Fibroblast of the conjunctiva (primary cell): ENCODE data around the gene TTL.
"Not testable (repeated sequence)": the region's sequence is repeated elsewhere in the genome, so short reads cannot be mapped to it uniquely, and the experiment has no call there.

Experiments used
- DNase-seq: peaks from one replicate; pipeline ENCODE4 v3.0.0-alpha.2; 2010; ENCODE audit warnings: low read depth

Gene TTL

DNA sequence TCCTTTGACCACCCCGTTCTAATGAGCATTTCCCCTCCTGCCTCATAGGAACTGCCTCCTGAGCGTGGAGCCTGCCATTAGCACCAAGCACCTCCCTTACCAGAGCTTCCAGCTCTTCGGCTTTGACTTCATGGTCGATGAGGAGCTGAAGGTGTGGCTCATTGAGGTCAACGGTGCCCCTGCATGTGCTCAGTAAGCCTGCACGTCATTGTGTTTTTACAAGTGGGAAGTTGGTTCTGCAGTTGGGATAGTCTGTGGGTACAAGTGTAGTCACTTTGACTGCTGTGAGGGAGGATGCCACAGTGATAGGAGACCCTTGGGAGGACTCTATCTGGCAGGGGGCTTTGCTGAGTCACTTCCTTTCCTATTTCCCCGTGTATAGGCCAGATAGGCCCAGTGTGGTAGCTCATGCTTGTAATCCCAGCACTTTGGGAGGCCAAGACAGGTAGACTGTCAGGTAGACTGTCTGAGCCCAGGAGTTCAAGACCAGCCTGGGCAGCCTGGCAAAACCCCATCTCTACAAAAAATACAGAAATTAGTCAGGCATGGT lies 38.4 kb downstream of the TTL start:
- no peak for DNase-seq

DNA sequence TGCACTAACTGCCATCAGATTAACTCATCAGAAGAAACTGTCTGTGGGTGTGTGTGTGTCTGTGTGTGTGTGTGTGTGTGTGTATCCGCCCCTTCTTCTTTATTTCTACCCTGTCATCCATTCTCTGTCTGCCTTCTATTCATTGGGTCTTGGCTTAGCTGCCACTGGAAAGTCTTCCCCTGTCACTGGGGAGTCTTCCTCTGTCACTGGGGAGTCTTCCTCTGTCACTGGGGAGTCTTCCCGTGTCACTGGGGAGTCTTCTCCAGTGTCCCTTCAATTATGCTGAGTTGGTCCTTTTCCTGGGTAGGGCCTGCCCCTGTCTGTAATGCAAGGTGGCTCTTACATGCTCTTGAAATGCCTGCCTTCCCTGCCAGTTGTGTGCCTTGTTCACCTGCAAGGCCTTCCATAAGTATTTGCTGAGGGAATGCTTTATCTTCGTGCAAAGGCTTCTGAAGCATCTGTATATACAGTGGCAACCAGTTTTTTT lies 41.4 kb downstream of the TTL start:
- no peak for DNase-seq

DNA sequence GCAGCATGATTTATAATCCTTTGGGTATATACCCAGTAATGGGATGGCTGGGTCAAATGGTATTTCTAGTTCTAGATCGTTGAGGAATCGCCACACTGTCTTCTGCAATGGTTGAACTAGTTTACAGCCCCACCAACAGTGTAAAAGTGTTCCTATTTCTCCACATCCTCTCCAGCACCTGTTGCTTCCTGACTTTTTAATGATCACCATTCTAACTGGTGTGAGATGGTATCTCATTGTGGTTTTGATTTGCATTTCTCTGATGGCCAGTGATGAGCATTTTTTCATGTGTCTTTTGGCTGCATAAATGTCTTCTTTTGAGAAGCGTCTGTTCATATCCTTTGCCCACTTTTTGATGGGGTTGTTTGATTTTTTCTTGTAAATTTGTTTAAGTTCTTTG lies 42.3 kb downstream of the TTL start:
- not testable (repeated sequence) for DNase-seq

DNA sequence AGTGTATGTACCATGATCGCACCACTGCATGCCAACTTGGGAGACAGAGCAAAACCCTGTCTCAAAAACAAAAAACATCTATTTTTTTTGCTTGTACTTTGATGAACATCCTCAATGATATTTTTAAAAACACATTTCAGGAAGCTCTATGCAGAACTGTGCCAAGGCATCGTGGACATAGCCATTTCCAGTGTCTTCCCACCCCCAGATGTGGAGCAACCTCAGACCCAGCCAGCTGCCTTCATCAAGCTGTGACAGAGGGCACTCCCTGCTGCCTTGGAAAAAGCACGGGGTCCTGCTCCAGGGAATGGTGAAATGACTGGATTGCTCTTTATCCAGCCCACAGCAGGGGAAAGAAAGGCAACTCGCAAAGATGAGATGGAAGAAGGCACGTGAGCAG lies 46.6 kb downstream of the TTL start:
- no peak for DNase-seq

DNA sequence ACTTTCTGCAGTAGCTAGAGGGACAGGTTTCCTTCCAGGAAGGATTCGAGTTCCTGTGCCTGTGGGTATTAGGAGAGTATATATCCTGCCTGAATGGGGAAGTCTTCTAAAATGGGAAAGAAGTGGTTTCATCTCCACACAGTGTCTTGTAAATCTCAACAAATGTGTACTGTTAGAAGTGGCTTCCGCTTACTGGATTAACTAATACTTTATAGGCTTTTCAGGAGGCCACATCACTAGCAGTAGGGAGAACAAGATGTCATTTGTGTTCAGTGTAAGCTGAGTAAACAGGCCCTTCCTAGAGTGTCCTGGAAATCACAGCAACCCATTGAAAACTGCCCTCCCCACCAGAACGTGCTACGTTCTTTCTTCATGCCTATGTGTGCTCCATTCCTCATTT lies 47.8 kb downstream of the TTL start:
- no peak for DNase-seq

DNA sequence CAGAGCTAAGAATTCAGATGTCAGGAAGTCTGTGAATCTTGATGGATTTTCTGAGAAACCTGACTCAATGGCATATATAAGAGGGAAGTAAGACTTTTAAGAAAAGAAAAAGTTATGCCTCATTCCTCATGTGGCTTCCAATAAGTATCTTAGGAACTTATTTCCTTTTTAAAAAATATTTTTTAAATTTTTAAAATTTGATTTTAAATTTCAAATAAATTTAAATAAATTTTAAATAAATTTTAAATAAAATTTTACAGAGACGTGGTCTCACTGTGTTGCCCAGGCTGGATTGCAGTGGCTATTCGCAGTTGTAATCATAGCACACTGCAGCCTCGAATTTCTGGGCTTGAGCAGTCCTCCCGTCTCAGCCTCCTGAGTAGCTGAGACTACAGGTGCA lies 48.8 kb downstream of the TTL start:
- DNase-seq, result no peak

DNA sequence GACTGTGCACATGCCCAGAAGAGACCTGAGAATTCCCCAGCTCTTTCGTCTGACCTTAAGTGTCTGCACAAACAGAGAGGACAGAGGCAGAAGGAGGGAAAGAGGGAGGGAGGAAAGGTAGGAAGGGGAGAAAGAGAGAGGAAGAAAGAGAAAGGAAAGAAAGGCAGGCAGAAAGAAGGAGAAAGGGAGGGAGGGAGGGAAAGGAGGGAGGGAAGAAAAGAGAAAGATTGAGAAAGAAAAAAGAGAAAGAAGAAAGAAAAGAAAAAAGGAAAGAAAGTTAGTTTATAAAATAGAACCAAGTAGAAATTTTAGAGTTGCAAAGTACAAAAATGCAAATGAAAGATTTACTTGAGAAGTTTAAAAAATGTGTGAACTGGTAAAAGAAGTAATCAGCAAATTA lies 52.9 kb downstream of the TTL start:
- DNase-seq, result no peak

DNA sequence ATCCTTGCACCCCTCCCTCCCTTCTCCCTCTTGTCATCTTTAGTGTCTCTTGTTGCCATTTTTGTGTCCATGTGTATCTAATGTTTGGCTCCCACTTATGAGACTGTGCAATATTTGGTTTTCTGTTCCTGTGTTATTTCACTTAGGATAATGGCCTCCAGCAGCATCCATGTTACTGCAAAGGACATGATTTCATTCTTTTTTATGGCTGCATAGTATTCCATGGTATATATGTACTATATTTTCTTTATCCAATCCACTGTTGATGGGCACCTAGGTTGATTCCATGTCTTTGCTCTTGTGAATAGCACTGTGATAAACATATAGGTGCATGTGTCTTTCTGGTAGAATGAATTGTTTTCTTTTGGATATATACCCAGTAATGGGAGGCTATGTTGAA lies 54.7 kb downstream of the TTL start:
- not testable (repeated sequence) for DNase-seq

DNA sequence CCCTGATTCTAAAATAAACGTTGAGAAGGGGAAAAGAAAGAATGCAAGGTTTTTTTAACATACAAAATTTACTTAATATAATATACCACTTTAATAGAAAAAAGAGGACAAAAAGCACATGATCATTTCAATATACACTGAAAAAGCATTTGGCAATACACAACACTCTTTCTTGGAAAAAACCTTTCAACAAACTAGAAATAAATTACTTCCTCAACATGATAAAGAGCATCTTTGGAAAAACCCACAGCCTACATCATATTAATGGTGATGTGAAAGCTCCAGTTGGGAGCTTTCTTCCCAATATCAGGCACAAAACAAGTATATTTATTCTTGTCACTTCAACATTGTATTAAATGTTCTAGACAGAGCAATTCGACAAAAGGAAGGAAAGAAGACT lies 57.4 kb downstream of the TTL start:
- no peak for DNase-seq

DNA sequence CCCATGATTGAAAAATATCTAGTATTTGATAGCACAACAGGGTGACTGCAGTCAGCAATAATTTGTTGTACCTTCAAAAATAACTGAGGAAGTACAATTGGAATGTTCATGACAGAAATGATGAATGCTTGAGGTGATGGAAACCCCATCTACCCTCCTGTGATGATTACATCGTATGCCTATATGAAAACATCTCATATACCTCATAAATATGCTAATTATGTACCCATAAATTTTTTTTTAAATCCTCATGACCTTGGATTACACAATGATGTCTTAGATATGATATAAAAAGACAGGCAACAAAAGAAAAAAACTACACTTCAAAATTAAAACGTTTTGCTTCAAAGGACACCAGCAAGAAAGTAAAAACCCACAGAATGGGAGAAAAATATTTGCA lies 59.0 kb downstream of the TTL start:
- no peak for DNase-seq

DNA sequence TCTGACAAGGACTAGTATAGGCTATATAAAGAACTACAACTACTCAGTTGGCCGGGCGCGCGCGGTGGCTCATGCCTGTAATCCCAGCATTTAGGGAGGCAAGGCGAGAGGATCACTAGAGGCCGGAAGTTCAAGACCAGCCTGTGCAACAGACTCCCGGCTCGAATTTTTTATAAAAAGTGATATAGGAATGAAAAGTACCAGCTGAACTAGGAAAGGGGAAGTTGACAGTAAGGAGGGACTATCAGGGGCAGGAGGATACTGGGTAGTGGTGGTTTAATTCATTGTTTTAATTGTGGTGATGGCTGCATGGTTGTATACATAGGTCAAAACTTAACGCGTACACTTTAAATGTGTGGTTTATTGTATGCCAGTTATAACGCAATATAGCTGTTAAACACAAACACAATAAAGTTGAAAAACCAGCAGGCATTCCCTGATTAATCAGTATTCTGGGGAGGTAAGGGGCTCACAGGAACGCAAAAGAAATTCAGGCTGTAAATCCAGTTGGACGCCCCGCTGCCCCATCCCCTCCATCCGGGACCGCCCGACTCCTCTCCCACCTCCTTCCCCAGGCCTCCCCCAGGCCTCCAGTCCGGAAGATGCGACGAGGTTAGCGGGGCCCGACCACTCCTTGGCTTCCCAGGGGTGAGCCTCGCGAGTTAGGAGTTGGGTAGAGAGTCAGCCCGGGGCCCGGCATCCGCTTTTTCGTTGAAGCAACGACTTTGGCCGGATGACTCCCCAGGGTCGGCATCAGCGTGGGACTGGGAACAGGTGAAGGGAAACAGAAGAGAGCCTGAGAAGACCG lies 59.6 kb downstream of the TTL start:
- DNase-seq, result peak; percentile 14

DNA sequence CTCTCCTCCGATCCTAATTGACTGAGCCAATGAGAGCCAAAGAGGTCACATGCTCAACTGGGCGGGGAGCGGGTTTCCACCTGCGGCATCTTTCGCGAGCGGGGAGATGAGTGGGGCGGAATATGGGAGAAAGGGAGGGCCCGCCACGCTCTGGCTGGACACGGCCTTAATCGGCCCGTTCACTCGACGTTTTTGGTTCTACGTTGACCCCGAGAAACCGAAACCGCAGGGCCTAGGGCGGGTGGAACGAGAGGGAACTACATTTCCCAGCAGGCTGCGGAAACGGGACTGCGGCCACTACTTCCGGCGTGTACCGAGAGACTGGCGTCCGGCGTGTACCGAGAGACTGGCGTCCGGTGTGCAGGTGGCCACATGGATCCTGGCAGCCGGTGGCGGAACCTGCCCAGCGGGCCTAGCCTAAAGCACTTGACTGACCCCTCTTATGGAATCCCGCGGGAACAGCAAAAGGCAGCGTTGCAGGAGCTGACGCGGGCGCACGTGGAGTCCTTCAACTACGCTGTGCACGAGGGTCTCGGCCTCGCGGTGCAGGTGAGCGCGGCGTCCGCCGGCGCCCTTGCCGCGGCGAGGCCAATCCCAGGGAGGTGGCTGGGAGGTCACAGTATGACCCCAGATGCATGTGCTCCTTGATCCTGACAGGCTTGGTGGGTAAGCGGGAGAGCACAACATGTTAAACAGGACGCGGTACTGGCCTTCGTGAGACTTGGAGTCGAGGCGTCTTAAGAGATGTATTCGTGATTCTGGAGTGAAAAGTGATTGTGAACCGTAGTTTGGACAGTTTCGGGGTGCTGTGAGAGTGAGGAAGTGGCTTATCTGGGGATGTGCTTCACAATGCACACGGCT lies 60.4 kb downstream of the TTL start, which contains the start of gene POLR1B:
TSS of gene POLR1B (plus strand) at position 343 of the 861 bp plus-strand sequence. CDS start at position 373, 30 bp downstream.
- DNase-seq, result peak; percentile 49

DNA sequence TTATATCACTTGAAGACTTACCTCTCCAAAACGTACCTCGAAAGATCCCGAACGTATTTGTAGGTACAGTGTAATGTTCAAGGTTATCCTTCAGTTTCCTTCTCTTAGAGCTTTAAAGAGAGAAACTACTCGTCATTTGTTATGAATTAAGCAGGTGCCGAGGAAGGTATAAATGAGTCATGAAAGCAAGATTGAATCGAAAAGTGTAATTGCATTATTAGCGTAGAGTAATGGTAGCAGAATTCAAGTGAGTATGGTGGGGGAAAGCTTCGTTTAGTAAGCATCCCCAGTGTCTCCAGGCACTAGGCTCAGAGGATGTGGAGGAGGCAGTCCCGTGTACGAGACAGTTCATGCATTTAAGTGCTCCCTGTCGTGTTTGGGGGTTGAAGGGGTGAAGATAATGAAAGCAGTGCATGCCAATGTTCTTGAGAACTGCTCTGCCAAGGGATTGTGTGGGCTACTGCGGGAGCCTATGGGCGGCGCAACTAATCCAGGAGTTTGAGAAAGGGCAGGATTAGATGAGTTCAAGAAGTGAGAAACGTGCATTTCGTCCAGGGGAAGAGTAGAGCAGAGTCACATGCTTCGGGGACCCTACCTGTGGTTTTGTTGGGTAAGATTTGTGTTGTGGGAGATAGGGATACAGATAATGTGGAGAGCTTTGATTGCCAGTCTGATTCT lies 61.2 kb downstream of the TTL start:
- DNase-seq, result no peak

DNA sequence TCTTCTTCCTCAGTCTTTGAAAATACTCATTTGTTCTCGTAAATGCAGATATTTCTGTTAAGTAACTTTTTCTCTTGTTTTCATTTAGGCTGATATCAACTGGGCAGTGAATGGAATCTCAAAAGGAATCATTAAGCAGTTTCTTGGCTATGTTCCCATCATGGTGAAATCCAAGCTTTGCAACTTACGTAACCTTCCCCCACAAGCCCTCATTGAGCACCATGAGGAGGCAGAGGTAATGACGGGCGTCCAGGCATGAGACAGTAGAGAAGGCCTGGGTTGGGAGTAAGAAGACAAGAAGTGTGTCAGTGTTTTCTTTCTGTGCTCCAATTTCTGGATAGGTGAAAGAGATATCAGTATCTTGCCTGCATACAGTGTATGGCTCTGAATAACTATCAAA lies 65.4 kb downstream of the TTL start:
- DNase-seq, result peak; percentile 43

DNA sequence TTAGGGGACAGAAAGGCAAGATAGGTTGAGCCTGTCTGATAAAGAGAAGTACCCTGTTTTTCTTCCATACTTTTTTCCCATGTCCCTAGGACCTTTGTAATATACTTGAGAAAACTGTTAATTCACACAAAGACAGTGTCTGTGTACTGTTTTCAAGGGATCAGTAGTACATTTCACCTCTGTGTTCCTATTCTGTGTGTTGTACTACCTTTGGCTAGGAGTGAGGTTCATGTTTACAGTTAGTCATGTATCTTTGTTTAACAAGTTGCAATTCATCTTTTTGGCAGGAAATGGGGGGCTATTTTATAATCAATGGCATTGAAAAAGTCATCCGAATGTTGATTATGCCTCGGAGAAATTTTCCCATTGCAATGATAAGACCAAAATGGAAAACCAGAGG lies 67.0 kb downstream of the TTL start:
- no peak for DNase-seq

DNA sequence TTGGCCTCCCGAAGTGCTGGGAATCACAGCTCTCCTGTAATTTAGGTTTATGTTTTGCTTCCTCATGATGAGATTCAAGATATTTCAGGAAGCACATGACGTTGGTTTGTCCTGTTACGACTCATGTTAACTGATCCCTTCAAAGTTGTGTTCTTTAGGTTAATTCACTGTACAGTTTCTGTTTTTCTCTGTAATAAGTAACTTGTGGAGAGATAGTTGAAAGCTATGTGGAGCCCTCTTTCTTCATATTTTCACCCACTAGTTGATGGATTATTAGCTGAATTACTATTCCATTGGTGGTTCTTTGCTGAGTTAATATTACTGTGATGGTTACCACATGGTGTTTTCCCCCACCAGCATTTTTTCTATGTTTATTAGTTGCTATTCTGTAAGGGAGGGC lies 84.1 kb downstream of the TTL start:
- DNase-seq, result no peak

DNA sequence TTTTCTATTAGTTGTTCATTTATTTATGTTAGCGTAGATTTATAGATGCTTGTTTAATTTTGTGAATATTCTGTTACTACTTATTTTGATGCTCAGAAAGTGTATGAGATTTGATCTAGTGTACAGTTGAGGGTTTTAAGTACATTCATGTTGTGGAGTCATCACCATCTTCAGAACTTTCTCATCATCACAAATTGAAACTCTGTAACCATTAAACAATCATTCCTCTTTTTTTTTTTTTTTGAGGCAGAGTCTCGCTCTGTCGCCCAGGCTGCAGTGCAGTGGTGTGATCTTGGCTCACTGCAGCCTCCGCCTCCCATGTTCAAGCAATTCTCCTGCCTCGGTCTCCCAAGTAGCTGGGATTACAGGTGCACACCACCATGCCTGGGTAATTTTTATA lies 84.6 kb downstream of the TTL start:
- DNase-seq, result not testable (repeated sequence)

DNA sequence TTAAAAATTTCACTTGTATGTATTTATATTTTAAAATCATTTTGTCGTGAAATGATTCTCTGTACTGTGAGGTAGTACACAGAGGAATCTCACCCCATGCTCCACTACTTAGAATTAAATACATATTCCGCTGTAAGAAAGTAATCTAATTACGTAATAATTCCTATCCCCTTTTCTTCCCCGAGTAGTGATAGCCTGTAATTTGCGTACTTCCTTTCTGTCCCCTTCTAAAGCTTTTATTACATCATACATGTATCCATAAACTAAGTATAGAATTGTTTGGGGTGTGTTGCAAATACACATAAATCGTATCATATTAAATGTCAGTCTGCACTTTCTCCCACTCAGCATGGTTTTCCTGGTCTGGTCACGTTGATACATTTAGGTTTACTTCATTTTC lies 90.0 kb downstream of the TTL start:
- DNase-seq, result no peak

DNA sequence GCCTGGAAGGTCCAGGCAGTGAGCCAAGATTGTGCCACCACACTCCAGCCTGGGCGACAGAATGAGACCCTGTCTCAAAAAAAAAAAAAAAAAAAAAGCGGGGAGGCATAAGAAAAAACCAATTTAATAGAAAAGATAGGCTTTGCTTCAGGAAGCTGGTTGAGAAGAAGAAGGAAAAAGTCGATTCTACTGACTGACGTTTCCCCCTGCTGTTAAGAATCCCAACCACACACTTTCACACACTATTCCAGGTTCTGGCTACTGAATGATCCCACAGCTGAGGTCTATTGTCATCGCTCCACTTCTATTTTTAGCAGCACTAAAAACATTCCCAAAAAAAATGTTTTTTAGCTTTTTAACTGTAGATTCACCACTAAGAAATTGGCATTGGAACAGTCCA lies 95.8 kb downstream of the TTL start:
- DNase-seq, result no peak

DNA sequence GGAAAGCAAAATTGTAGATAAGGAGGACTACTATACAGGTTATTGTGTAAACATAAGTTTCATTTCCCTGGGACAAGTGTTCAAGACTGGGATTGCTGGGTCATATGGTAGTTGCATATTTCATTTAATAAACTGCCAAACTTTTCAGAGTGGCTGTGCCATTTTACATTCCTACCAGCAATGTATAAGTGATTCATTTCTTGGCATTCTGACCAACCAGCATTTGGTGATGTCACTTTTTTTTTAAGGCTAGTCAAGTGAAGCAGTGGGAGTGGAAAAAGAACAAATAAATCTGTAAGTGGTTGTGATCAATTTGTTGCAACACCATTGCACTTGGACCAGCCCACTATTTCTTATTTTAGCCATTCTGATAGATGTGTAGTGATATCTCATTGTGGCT lies 97.3 kb downstream of the TTL start:
- peak; percentile 81 for DNase-seq

DNA sequence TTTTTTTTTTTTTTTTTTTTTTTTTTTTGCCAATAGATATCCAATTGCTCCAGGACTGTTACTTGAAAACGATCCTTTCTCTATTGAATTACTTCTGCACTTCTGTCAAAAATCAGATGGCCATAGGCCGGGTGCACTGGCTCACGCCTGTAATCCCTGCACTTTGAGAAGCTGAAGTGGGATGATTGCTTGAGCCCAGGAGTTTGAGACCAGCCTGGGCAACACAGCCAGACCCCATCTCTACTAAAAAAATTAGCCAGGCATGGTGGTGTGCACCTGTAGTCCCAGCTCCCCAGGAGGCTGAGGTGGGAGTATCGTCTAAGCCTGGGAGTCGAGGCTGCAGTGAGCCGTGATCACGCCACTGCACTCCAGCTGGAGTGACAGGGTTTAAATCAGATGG lies 98.1 kb downstream of the TTL start:
- no peak for DNase-seq

DNA sequence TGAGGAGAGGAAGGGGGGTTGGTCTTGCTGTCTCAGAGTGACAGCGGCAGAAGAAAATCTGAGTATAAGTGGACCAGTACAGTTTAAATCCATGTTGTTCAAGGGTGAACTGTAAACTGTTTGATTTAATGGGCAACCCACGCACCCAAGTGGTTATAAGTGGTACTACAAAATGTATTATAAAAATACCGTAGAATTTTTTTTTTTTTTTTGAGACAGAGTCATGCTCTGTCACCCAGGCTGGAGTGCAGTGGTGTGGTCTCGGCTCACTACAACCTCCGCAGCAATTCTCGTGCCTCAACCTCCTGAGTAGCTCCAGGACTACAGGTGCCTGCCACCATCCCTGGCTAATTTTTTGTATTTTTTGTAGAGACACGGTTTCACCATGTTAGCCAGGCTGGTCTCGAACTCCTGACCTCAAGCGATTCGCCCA lies 100.4 kb downstream of the TTL start:
- DNase-seq, result peak; percentile 53
